MCF 10A (cell line): ENCODE data around the gene PHKB. TPM values are rescaled to one million over a fixed set of nuclear protein-coding genes. Genes with fewer than 3 reads are reported as not detected.
A peak's percentile ranks its signal among the peaks of the same experiment; 100 is the strongest.

Experiments used
- BruUV-seq: library from RNA; stranded (reverse); fragments of 400-500 nt; replicated peaks from 2 replicates; lab custom pipeline; 2021; lab: Mats Ljungman, UMichigan
- CTCF ChIA-PET: fragments of 300-600 bp; sonication (Branson Sonifier 250); formaldehyde crosslinking; extraction: SDS; loops from one replicate; lab custom pipeline; 2021; ENCODE audit warnings: antibody characterized with exemption, inconsistent platforms; lab: Yijun Ruan, JAX
- POLR2A ChIA-PET: fragments of 300-600, 350-650 bp; sonication (Branson Sonifier 250); formaldehyde crosslinking; extraction: SDS; loops from one replicate; lab custom pipeline; 2020; ENCODE audit warnings: antibody characterized with exemption, inconsistent platforms; lab: Yijun Ruan, JAX
- DNase-seq: peaks from one replicate; pipeline ENCODE4 v3.0.0-alpha.2; 2018; ENCODE audit not compliant: unreplicated experiment
- H3K27ac Mint-ChIP-seq: one replicate; pipeline ENCODE4 v1.8.0; 2022; ENCODE audit warnings: mild to moderate bottlenecking, low read depth, mixed read lengths; ENCODE audit not compliant: unreplicated experiment
- H3K27me3 Mint-ChIP-seq: one replicate; pipeline ENCODE4 v1.8.0; 2022; ENCODE audit warnings: mixed read lengths; ENCODE audit not compliant: insufficient read depth, unreplicated experiment
- H3K36me3 Mint-ChIP-seq: one replicate; pipeline ENCODE4 v1.8.0; 2022; ENCODE audit warnings: mild to moderate bottlenecking, moderate library complexity, mixed read lengths; ENCODE audit not compliant: insufficient read depth, unreplicated experiment
- H3K4me1 Mint-ChIP-seq: one replicate; pipeline ENCODE4 v1.8.0; 2022; ENCODE audit warnings: mixed read lengths; ENCODE audit not compliant: insufficient read depth, unreplicated experiment
- H3K4me3 Mint-ChIP-seq: one replicate; pipeline ENCODE4 v1.8.0; 2022; ENCODE audit warnings: mild to moderate bottlenecking, moderate library complexity, mixed read lengths; ENCODE audit not compliant: unreplicated experiment
- H3K9me3 Mint-ChIP-seq: one replicate; pipeline ENCODE4 v1.8.0; 2022; ENCODE audit warnings: mixed read lengths; ENCODE audit not compliant: unreplicated experiment
- CTCF ChIP-seq: fragments of 200-600 bp; IDR thresholded peaks from one replicate; pipeline ENCODE4 v1.8.0; 2022; ENCODE audit warnings: antibody characterized with exemption, mild to moderate bottlenecking; ENCODE audit not compliant: unreplicated experiment
- intact Hi-C: fragments of 100-400 bp; cut with micrococcal nuclease; formaldehyde crosslinking; loops from 2 replicates; pipeline ENCODE4 v1.14.1; 2022
- total RNA-seq: library from RNA; stranded (reverse); gene quantifications from 2 replicates; pipeline ENCODE4 v1.2.3, GENCODE V29; 2022

PHKB gene
- total RNA-seq, 1 experiment from 2014 or later, result 62.2 TPM

GRCh38 chr16:47712276-47713224 lies 251.4 kb downstream of the PHKB start:
- H3K9me3 Mint-ChIP-seq, result no peaks in the 10 kb centered on the region
- BruUV-seq, result no TSS peak
- H3K4me3 Mint-ChIP-seq, result no peak overlapping the region
- no peak for TF ChIP-seq CTCF
- H3K27me3 Mint-ChIP-seq, result no peaks in the 10 kb centered on the region
- H3K4me1 Mint-ChIP-seq, result peaks cover 26% of the 10 kb centered on the region
- ChIA-PET POLR2A (no interaction called here), CTCF (interaction anchor here (0.6 to 1.9 kb wide), 5 partner anchors 93 to 407 kb away, joined by 3 to 5 read pairs (median 3); no protein-coding TSS in a partner anchor)
- no peak for DNase-seq
- H3K36me3 Mint-ChIP-seq, result no peaks in the 10 kb centered on the region
- intact Hi-C loops, result no loop called here
- peak overlapping the region; percentile 74 for H3K27ac Mint-ChIP-seq

DNA sequence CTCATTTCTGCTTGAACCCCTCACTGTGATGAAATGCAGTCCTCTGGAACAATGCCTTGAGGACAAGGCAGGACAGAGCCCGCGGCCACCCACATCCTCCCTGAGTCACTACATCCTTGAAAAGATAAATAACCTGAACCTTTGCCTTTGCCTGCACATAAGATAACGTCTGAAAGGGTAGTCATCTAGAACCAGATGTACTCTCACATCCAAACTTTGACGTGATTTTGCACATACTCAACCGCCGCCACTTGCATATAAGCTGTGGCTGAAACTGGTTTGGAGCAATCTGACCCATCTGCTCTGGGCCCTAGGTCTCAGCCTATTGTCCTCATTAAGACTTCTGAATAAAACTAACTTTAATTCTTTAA lies 252.1 kb downstream of the PHKB start:
- POLR2A ChIA-PET, result interaction anchor here (0.7 kb wide), 1 partner anchor 268 kb away, joined by 3 read pairs; no protein-coding TSS in a partner anchor
- CTCF ChIA-PET, result interaction anchor here (0.6 to 1.9 kb wide), 6 partner anchors 94 to 406 kb away, joined by 3 to 5 read pairs (median 4); no protein-coding TSS in a partner anchor
- DNase-seq, result peak; percentile 73
- Mint-ChIP-seq H3K4me1 (peaks cover 26% of the 10 kb centered on the region), H3K4me3 (no peak overlapping the region), H3K36me3 (no peaks in the 10 kb centered on the region), H3K27me3 (no peaks in the 10 kb centered on the region), H3K27ac (peak overlapping the region; percentile 74), H3K9me3 (no peaks in the 10 kb centered on the region)
- no peak for TF ChIP-seq CTCF
- BruUV-seq, result no TSS peak
- intact Hi-C loops, result no loop called here

GRCh38 chr16:47715442-47716083 lies 254.4 kb downstream of the PHKB start:
- no peak for TF ChIP-seq CTCF
- Mint-ChIP-seq H3K27me3 (no peaks in the 10 kb centered on the region), H3K4me3 (no peak overlapping the region), H3K4me1 (peaks cover 26% of the 10 kb centered on the region), H3K36me3 (no peaks in the 10 kb centered on the region), H3K9me3 (no peaks in the 10 kb centered on the region), H3K27ac (no peak overlapping the region)
- no TSS peak for BruUV-seq
- DNase-seq, result no peak
- ChIA-PET POLR2A (no interaction called here), CTCF (interaction anchor here (0.7 to 1.2 kb wide), 2 partner anchors 81 to 340 kb away, joined by 3 read pairs; no protein-coding TSS in a partner anchor)
- intact Hi-C loops, result no loop called here

DNA sequence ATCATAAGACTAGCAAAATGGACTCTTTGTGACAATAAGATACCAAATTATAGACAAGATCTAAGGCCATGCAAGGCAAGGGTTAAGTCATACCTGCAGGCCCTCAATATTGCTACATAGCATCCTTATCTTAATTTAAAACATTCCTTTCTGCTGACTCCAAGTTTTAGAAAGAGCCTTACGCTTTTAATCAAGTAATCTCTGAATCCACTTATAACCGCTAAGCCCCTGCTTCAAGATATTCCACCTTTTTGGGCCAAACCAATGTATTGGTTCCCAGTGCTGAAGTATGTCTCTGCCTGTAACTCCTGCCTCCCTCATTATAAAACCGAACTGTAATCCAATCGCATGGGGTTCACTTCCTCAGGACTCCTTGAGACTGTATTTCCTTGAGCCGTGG lies 255.4 kb downstream of the PHKB start:
- Mint-ChIP-seq H3K4me1 (peaks cover 25% of the 10 kb centered on the region), H3K36me3 (no peaks in the 10 kb centered on the region), H3K27me3 (no peaks in the 10 kb centered on the region), H3K9me3 (no peaks in the 10 kb centered on the region), H3K4me3 (no peak overlapping the region), H3K27ac (no peak overlapping the region)
- TF ChIP-seq CTCF, result no peak
- POLR2A ChIA-PET, result no interaction called here
- CTCF ChIA-PET, result no interaction called here
- intact Hi-C loops, result no loop called here
- BruUV-seq, result no TSS peak
- no peak for DNase-seq
